COLO829 (cell line): Measurements from ENCODE around the gene OR52E4.

Source experiments
- DNase-seq: peaks from one replicate; pipeline ENCODE4 v3.0.0; 2012; ENCODE audit warnings: low spot score

Gene OR52E4

GRCh38 chr11:5929571-5930368 is 49.3 kb downstream of the OR52E4 start:
- DNase-seq, result no peak

GRCh38 chr11:5930614-5931013 is 50.2 kb downstream of the OR52E4 start:
- DNase-seq, result no peak

GRCh38 chr11:5931061-5931460 is 50.6 kb downstream of the OR52E4 start:
- no peak for DNase-seq

- no peak for DNase-seq
These were observed 52.2 kb downstream of the OR52E4 start for GRCh38 chr11:5932671-5933070.

- no peak for DNase-seq
These were observed 52.7 kb downstream of the OR52E4 start for GRCh38 chr11:5933116-5933515.
